ENCODE data around the gene NPAS1. TPM values are rescaled to one million over a fixed set of nuclear protein-coding genes. Genes with fewer than 3 reads are reported as not detected.
A peak's percentile ranks its signal among the peaks of the same experiment; 100 is the strongest.

Gene NPAS1
- total and polyA plus RNA-seq, 2 of the 13 experiments (the other 11 are each of a cell fraction or from before 2014, with no cell fraction given): 0.35 to 2.9 TPM

- TF ChIP-seq TRAFD1 (CRISPR knock-in tag; IDR thresholded peaks at IDR 0.05; ENCODE audit: borderline replicate concordance) (no peak), ZBTB7B (CRISPR knock-in tag; IDR thresholded peaks at IDR 0.05) (peak; percentile 57), TOPORS (CRISPR knock-in tag; IDR thresholded peaks at IDR 0.05) (no peak), AKNA (CRISPR knock-in tag; IDR thresholded peaks at IDR 0.05; ENCODE audit: borderline replicate concordance) (no peak), ZNF615 (CRISPR knock-in tag; IDR thresholded peaks at IDR 0.05; ENCODE audit: borderline replicate concordance) (no peak), CENPX (CRISPR knock-in tag; IDR thresholded peaks at IDR 0.05) (no peak), ZNF367 (CRISPR knock-in tag; IDR thresholded peaks at IDR 0.05; ENCODE audit: borderline replicate concordance) (0 out of 2 replicates have a peak, but pooled peaks have one; percentile 38), ZNF572 (CRISPR knock-in tag; IDR thresholded peaks at IDR 0.05) (0 out of 2 replicates have a peak, but pooled peaks have one; percentile 31), RAD21 (CRISPR knock-in tag; IDR thresholded peaks at IDR 0.05) (0 out of 2 replicates have a peak, but pooled peaks have one; percentile 34), SALL2 (CRISPR knock-in tag; IDR thresholded peaks at IDR 0.05) (no peak), ZNF761 (CRISPR knock-in tag; conservative IDR thresholded peaks at IDR 0.05) (0 out of 2 replicates have a peak, but pooled peaks have one; percentile 41), MYNN (CRISPR knock-in tag; IDR thresholded peaks at IDR 0.05; ENCODE audit: low read depth) (no peak), MTERF4 (CRISPR knock-in tag; IDR thresholded peaks at IDR 0.05) (no peak), DR1 (CRISPR knock-in tag; IDR thresholded peaks at IDR 0.05) (no peak), NFAT5 (CRISPR knock-in tag; IDR thresholded peaks at IDR 0.05) (no peak)
Measured at GRCh38 chr19:46984077-46985010, 35.3 kb upstream of the NPAS1 start (continued).
